CD1c-positive myeloid dendritic cell (primary cell): ENCODE measurements around the gene BCAR3.
"Not testable (repeated sequence)": the region's sequence is repeated elsewhere in the genome, so short reads cannot be mapped to it uniquely, and the experiment has no call there.

Experiments
- DNase-seq: peaks from one replicate; pipeline ENCODE4 v3.0.0-alpha.2; 2016; ENCODE audit errors: extremely low spot score

BCAR3 gene

GRCh38 chr1:93669369-93669768, 12.3 kb downstream of the BCAR3 start:
- no peak for DNase-seq

GRCh38 chr1:93668951-93669350, 12.7 kb downstream of the BCAR3 start:
- no peak for DNase-seq

GRCh38 chr1:93668121-93668520, 13.5 kb downstream of the BCAR3 start:
- DNase-seq: no peak

- DNase-seq: no peak
These were observed 14.0 kb downstream of the BCAR3 start for GRCh38 chr1:93667642-93668041.

- DNase-seq: no peak
These were observed 14.8 kb downstream of the BCAR3 start for GRCh38 chr1:93666613-93667384.

GRCh38 chr1:93665015-93665414, 16.6 kb downstream of the BCAR3 start:
- no peak for DNase-seq

- DNase-seq: no peak
These were observed 18.4 kb downstream of the BCAR3 start for GRCh38 chr1:93663208-93663614.

GRCh38 chr1:93662481-93663207, 19.0 kb downstream of the BCAR3 start:
- DNase-seq: no peak

GRCh38 chr1:93661829-93662474, 19.7 kb downstream of the BCAR3 start:
- DNase-seq: peak; percentile 38

- not testable (repeated sequence) for DNase-seq
These were observed 20.3 kb downstream of the BCAR3 start for GRCh38 chr1:93661341-93661740.

GRCh38 chr1:93659822-93660503, 21.7 kb downstream of the BCAR3 start:
- DNase-seq: no peak

GRCh38 chr1:93658188-93658587, 23.4 kb downstream of the BCAR3 start:
- no peak for DNase-seq

- DNase-seq: no peak
These were observed 25.1 kb downstream of the BCAR3 start for GRCh38 chr1:93656491-93656890.

- no peak for DNase-seq
These were observed 28.0 kb downstream of the BCAR3 start for GRCh38 chr1:93653656-93654055.

GRCh38 chr1:93652323-93652949, 29.2 kb downstream of the BCAR3 start:
- DNase-seq: no peak

- no peak for DNase-seq
These were observed 29.9 kb downstream of the BCAR3 start for GRCh38 chr1:93651695-93652094.

- DNase-seq: not testable (repeated sequence)
These were observed 31.5 kb downstream of the BCAR3 start for GRCh38 chr1:93650159-93650558.

GRCh38 chr1:93649231-93649630, 32.4 kb downstream of the BCAR3 start:
- no peak for DNase-seq

- DNase-seq: no peak
These were observed 33.0 kb downstream of the BCAR3 start for GRCh38 chr1:93648656-93649055.

- DNase-seq: no peak
These were observed 40.1 kb downstream of the BCAR3 start for GRCh38 chr1:93641527-93641926.

GRCh38 chr1:93640656-93641440, 40.8 kb downstream of the BCAR3 start:
- no peak for DNase-seq
